ENCODE data around the gene ADGRG6.

- TF ChIP-seq, protein P1, sequence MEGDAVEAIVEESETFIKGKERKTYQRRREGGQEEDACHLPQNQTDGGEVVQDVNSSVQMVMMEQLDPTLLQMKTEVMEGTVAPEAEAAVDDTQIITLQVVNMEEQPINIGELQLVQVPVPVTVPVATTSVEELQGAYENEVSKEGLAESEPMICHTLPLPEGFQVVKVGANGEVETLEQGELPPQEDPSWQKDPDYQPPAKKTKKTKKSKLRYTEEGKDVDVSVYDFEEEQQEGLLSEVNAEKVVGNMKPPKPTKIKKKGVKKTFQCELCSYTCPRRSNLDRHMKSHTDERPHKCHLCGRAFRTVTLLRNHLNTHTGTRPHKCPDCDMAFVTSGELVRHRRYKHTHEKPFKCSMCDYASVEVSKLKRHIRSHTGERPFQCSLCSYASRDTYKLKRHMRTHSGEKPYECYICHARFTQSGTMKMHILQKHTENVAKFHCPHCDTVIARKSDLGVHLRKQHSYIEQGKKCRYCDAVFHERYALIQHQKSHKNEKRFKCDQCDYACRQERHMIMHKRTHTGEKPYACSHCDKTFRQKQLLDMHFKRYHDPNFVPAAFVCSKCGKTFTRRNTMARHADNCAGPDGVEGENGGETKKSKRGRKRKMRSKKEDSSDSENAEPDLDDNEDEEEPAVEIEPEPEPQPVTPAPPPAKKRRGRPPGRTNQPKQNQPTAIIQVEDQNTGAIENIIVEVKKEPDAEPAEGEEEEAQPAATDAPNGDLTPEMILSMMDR (IDR thresholded peaks at IDR 0.05; ENCODE audit: low read depth, low read length, missing input control), result no peak
- TF ChIP-seq, protein P2, sequence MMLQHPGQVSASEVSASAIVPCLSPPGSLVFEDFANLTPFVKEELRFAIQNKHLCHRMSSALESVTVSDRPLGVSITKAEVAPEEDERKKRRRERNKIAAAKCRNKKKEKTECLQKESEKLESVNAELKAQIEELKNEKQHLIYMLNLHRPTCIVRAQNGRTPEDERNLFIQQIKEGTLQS (IDR thresholded peaks at IDR 0.05), result no peak
These were observed 21.5 kb upstream of the ADGRG6 start for GRCh38 chr6:142280265-142280664.

Measured in liver (tissue), 3 donors.